Measurements from ENCODE around the gene AMMECR1.
"Not testable (repeated sequence)": the region's sequence is repeated elsewhere in the genome, so short reads cannot be mapped to it uniquely, and the experiment has no call there.

DNA sequence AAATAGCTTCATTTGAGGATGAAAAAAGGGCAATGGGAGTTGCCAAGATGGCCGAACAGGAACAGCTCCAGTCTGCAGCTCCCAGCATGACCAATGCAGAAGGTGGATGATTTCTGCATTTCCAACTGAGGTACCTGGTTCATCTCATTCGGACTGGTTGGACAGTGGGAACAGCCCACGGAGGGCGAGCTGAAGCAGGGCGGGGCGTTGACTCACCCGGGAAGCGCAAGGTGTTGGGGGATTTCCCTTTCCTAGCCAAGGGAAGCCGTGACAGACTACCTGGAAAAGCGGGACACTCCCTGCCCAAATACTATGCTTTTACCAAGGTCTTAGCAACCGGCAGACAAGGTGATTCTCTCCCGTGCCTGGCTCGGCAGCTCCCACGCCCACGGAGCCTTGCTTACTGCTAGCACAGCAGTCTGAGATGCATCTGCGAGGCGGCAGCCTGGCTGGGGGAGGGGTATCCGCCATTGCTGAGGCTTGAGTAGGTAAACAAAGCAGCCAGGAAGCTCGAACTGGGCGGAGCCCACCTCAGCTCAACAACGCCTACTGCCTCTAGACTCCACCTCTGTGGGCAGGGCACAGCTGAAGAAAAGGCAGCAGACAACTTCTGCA is 88.3 kb downstream of the AMMECR1 start:
- TF ChIP-seq POLR2A (IDR thresholded peaks at IDR 0.05); CTCF (IDR thresholded peaks at IDR 0.05 in 8 of 11, conservative IDR thresholded peaks at IDR 0.05 in 3 of 11): not testable (repeated sequence)
